ENCODE results near the gene BPIFB2. TPM values are rescaled to one million over a fixed set of nuclear protein-coding genes. Genes with fewer than 3 reads are reported as not detected.

Gene BPIFB2
- total and polyA plus RNA-seq, 11 donors, result not detected

DNA sequence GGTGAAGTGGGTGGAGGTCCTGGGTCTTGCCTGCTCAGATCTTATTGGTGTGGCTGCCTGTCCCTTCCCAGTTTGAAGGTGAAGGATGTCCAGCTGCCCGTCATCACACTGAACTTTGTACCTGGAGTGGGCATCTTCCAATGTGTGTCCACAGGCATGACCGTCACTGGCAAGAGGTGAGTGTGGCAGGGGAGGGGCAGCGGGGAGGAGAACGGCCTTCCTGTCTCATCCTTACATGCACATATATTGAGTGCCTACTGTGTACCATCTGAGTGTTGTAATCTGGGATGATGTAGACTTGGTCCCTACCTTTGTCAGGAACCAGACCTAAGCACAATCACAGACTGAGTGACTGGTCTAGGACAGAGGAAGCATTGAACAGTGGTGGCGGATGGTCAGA is 26.6 kb downstream of the BPIFB2 start:
- intact Hi-C loops (cut with DNase I), result no loop called here
- no peaks in the 10 kb centered on the region for H3K4me1 ChIP-seq
- H3K27ac ChIP-seq, result no peak overlapping the region
- WGBS, 4 donors, result 76 to 92% (median 85%) methylated on average over 5 of the region's 5 CpGs
- peaks cover 0 to 6% (median 0%) of the 10 kb centered on the region in 12 donors for H3K9me3 ChIP-seq
- ATAC-seq (no peak), DNase-seq (no peak)
- no peak for TF ChIP-seq POLR2A (IDR thresholded peaks at IDR 0.05)
- TF ChIP-seq, protein P1, sequence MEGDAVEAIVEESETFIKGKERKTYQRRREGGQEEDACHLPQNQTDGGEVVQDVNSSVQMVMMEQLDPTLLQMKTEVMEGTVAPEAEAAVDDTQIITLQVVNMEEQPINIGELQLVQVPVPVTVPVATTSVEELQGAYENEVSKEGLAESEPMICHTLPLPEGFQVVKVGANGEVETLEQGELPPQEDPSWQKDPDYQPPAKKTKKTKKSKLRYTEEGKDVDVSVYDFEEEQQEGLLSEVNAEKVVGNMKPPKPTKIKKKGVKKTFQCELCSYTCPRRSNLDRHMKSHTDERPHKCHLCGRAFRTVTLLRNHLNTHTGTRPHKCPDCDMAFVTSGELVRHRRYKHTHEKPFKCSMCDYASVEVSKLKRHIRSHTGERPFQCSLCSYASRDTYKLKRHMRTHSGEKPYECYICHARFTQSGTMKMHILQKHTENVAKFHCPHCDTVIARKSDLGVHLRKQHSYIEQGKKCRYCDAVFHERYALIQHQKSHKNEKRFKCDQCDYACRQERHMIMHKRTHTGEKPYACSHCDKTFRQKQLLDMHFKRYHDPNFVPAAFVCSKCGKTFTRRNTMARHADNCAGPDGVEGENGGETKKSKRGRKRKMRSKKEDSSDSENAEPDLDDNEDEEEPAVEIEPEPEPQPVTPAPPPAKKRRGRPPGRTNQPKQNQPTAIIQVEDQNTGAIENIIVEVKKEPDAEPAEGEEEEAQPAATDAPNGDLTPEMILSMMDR (IDR thresholded peaks at IDR 0.05), result no peak
- no peaks in the 10 kb centered on the region for H3K36me3 ChIP-seq
- H3K27me3 ChIP-seq, result no peaks in the 10 kb centered on the region
- no peak overlapping the region for H3K4me3 ChIP-seq

DNA sequence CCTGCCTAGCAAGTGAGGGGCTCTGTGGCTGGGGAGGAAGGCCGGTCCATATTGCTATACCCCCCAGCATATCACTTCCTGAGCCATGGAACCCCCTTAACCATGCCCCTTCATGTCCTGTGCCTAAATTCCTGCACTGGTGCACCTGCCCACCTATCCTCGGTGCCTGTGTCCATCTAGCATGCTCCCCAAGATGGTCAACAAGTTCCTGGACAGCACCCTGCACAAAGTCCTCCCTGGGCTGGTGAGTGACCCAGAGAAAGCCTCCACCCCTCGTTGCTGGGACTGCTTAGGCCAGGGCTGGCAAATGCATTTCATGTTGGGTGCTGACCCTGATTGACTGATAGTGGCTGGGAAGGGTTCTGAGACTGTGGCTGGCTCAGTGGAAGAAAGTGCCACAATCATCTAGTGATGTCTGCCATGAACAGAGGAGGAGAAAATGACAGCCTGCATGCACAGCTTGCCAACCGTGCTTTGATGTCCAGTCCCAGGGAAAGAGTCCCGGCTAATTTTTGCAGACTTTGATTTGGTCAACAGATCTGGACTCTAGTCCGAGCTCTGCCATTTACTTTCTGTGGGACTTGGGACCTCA is 27.5 kb downstream of the BPIFB2 start:
- Histone ChIP-seq H3K4me1 (no peaks in the 10 kb centered on the region), H3K9me3 (peaks cover 0 to 6% (median 0%) of the 10 kb centered on the region in 12 donors), H3K27me3 (no peaks in the 10 kb centered on the region), H3K4me3 (no peak overlapping the region), H3K36me3 (no peaks in the 10 kb centered on the region), H3K27ac (no peak overlapping the region)
- intact Hi-C loops (cut with DNase I), result no loop called here
- TF ChIP-seq POLR2A (IDR thresholded peaks at IDR 0.05), result no peak
- TF ChIP-seq, protein P1 (IDR thresholded peaks at IDR 0.05), result no peak
- 77 to 84% (median 82%) methylated on average over 4 to 6 of the region's 6 CpGs for WGBS, 4 donors
- no peak for DNase-seq
- no peak for ATAC-seq

DNA sequence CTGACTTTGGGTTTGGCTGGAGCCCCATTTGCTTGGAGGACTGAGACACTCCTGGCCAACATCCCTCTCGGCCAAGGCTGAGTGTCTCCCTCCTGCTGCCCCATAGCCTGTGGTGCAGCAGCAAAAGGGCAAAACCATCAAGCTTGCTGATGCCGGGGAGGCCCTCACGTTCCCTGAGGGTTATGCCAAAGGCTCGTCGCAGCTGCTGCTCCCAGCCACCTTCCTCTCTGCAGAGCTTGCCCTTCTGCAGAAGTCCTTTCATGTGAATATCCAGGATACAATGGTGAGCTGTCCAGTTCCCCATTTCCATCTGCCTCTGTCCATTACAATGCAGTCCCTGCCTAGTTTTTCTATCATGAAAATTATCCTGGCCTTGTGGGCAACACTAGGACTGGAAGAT is 30.0 kb downstream of the BPIFB2 start:
- intact Hi-C loops (cut with DNase I), result no loop called here
- ATAC-seq, result no peak
- TF ChIP-seq, protein P1 (IDR thresholded peaks at IDR 0.05), result no peak
- TF ChIP-seq POLR2A (IDR thresholded peaks at IDR 0.05), result no peak
- 62 to 68% (median 67%) methylated on average over 5 of the region's 5 CpGs for WGBS, 4 donors
- H3K36me3 ChIP-seq, result no peaks in the 10 kb centered on the region
- H3K4me1 ChIP-seq, result no peaks in the 10 kb centered on the region
- no peak overlapping the region for H3K4me3 ChIP-seq
- no peak for DNase-seq
- no peak overlapping the region for H3K27ac ChIP-seq
- peaks cover 0 to 6% (median 0%) of the 10 kb centered on the region in 12 donors for H3K9me3 ChIP-seq
- H3K27me3 ChIP-seq, result no peaks in the 10 kb centered on the region

DNA sequence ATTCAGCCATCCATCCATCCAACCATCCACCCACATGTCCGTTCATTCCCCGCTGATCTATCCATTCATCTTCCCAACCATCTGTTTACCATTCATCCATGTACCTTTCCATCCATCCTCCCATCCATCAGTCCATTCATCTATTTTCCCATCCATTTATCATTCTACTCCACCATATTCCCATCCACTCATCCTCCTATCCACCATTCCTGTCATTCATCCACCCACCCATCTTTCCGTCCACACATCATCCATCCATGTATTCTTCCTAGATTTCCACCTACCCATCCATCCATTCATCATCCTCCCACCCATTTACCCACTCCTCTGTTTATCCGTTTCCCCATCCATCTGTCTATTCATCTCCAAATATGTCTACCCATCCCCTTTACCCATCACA is 30.7 kb downstream of the BPIFB2 start:
- ATAC-seq (no peak), DNase-seq (no peak)
- Histone ChIP-seq H3K27ac (no peak overlapping the region), H3K27me3 (no peaks in the 10 kb centered on the region), H3K36me3 (no peaks in the 10 kb centered on the region), H3K9me3 (peaks cover 0 to 5% (median 0%) of the 10 kb centered on the region in 12 donors), H3K4me3 (no peak overlapping the region), H3K4me1 (no peaks in the 10 kb centered on the region)
- WGBS, 4 donors, result 87 to 92% (median 89%) methylated on average over 4 of the region's 4 CpGs
- TF ChIP-seq, protein P1 (IDR thresholded peaks at IDR 0.05), result no peak
- no peak for TF ChIP-seq POLR2A (IDR thresholded peaks at IDR 0.05)
- intact Hi-C loops (cut with DNase I), result no loop called here

Measured in heart left ventricle (tissue), 16 donors.